K562 (cell line): Measurements from ENCODE around the gene MMEL1. TPM values are rescaled to one million over a fixed set of nuclear protein-coding genes. Genes with fewer than 3 reads are reported as not detected.

ENCODE experiments used
- CBFA2T2 ChIP-seq: fragments of 450-650 bp; conservative IDR thresholded peaks from 2 replicates; pipeline ENCODE4 v1.6.1; 2017; ENCODE audit warnings: mild to moderate bottlenecking
- GABPA ChIP-seq: fragments of 200-800 bp; sonication (Bioruptor generic); conservative IDR thresholded peaks from 2 replicates; pipeline ENCODE4 v1.6.1; 2016; ENCODE audit warnings: low read depth, missing genetic modification characterization, missing compliant biosample characterization
- HNRNPUL1 ChIP-seq: fragments of 200-400 bp; formaldehyde crosslinking; IDR thresholded peaks from 2 replicates; pipeline ENCODE4 v1.6.1; 2017; ENCODE audit warnings: low read length
- KLF6 ChIP-seq: fragments of 250-450 bp; sonication (Bioruptor Pico); IDR thresholded peaks from 2 replicates; pipeline ENCODE4 v1.4.0; 2020; ENCODE audit warnings: mild to moderate bottlenecking, moderate library complexity, borderline replicate concordance
- MAFG ChIP-seq: fragments of 450-650 bp; conservative IDR thresholded peaks from 2 replicates; pipeline ENCODE4 v1.6.1; 2016; ENCODE audit warnings: missing genetic modification characterization, missing compliant biosample characterization
- NCOR1 ChIP-seq: fragments of 450-650 bp; IDR thresholded peaks from 2 replicates; pipeline ENCODE4 v1.6.1; 2016; ENCODE audit warnings: mild to moderate bottlenecking, moderate library complexity
- NFRKB ChIP-seq: fragments of 450-650 bp; IDR thresholded peaks from 2 replicates; pipeline ENCODE4 v1.6.1; 2016; ENCODE audit warnings: low read depth
- NR4A1 ChIP-seq, 2 experiments: fragments of 250-450 bp in 1 of 2; fragments of 450-650 bp in 1 of 2; sonication (Bioruptor Pico) in 1 of 2; IDR thresholded peaks; 2 replicates each; pipeline versions ENCODE4 v1.4.0 to v1.6.1; 2016 to 2020; ENCODE audit warnings: mild to moderate bottlenecking in 2 of 2, missing compliant biosample characterization in 1 of 2, missing genetic modification characterization in 1 of 2, moderate library complexity in 1 of 2
- PHF20 ChIP-seq: fragments of 450-650 bp; IDR thresholded peaks from 2 replicates; pipeline ENCODE4 v1.6.1; 2018; ENCODE audit not compliant: partially characterized antibody
- PHF8 ChIP-seq: fragments of 200-600 bp; sonication (generic); IDR thresholded peaks from 2 replicates; pipeline ENCODE4 v1.6.1; 2012; ENCODE audit warnings: mixed run types, mild to moderate bottlenecking, inconsistent platforms, low read length, moderate library complexity, borderline replicate concordance
- PRPF4 ChIP-seq: fragments of 200-400 bp; formaldehyde crosslinking; IDR thresholded peaks from one replicate; pipeline ENCODE4 v1.6.1; 2017; ENCODE audit warnings: low read length, low read depth, mild to moderate bottlenecking; ENCODE audit not compliant: insufficient read depth, poor library complexity, severe bottlenecking
- SIN3B ChIP-seq: fragments of 450-650 bp; IDR thresholded peaks from 2 replicates; pipeline ENCODE4 v1.6.1; 2017; ENCODE audit warnings: low read depth, mild to moderate bottlenecking, moderate library complexity
- SMAD3 ChIP-seq: fragments of 450-650 bp; formaldehyde crosslinking; conservative IDR thresholded peaks from 2 replicates; pipeline ENCODE4 v1.4.0; 2020; ENCODE audit warnings: mild to moderate bottlenecking
- SMARCE1 ChIP-seq: fragments of 450-650 bp; IDR thresholded peaks from 2 replicates; pipeline ENCODE4 v1.7.1; 2016; ENCODE audit warnings: mild to moderate bottlenecking
- TGIF2 ChIP-seq: sonication (generic); formaldehyde crosslinking; IDR thresholded peaks from 2 replicates; pipeline ENCODE4 v1.8.1; 2022; ENCODE audit warnings: mild to moderate bottlenecking, missing genetic modification reagents, moderate library complexity
- ZNF354B ChIP-seq: fragments of 250-450 bp; sonication (Bioruptor Pico); IDR thresholded peaks from 2 replicates; pipeline ENCODE4 v1.4.0; 2020
- ZNF584 ChIP-seq: fragments of 200-800 bp; sonication (Bioruptor generic); IDR thresholded peaks from 2 replicates; pipeline ENCODE4 v1.6.1; 2016; ENCODE audit warnings: low read depth, mild to moderate bottlenecking, missing genetic modification characterization, missing compliant biosample characterization
- polyA plus RNA-seq, 8 experiments: library from polyadenylated mRNA; depleted of rRNA in 4 of 8; stranded (reverse) in 5 of 8; unstranded in 3 of 8; fragments of >200 nt; fragmentation: Nextera tagmentation in 2 of 8; fragmentation: Illumina TruSeq in 1 of 8; extraction: Ambion mirVana in 2 of 8; extraction: Trizol in 1 of 8; gene quantifications; 2 replicates each; pipeline versions ENCODE4 v1.2.1 to v1.2.3, GENCODE V29; 2011 to 2014; ENCODE audit warnings: inconsistent platforms in 1 of 8, missing spikeins in 1 of 8
- total RNA-seq, 7 experiments: library from RNA; depleted of rRNA in 6 of 7; stranded (reverse); fragments of >200 nt in 6 of 7; fragmentation: Illumina TruSeq in 2 of 7; extraction: Trizol in 2 of 7; gene quantifications; 2 replicates each; pipeline versions ENCODE4 v1.2.1 to v1.2.3, GENCODE V29; 2011 to 2021; ENCODE audit warnings: low replicate concordance in 1 of 7
- TF ChIP-seq, protein P1 (sequence below), 2 experiments: fragments of 450-650 bp; conservative IDR thresholded peaks; 2 replicates each; pipeline ENCODE4 v1.6.1; 2017; ENCODE audit warnings: mild to moderate bottlenecking in 2 of 2, moderate library complexity in 2 of 2
- TF ChIP-seq, protein P2 (sequence below): sonication (generic); formaldehyde crosslinking; IDR thresholded peaks from 2 replicates; pipeline ENCODE4 v1.5.0; 2020; ENCODE audit warnings: missing genetic modification reagents
- TF ChIP-seq, protein P3 (sequence below): fragments of 250-450 bp; sonication (Bioruptor Pico); IDR thresholded peaks from 2 replicates; pipeline ENCODE4 v1.5.0; 2020; ENCODE audit warnings: mild to moderate bottlenecking
- TF ChIP-seq, protein P4 (sequence below): fragments of 450-650 bp; formaldehyde crosslinking; IDR thresholded peaks from 2 replicates; pipeline ENCODE4 v1.4.0; 2020; ENCODE audit warnings: mild to moderate bottlenecking, mixed read lengths

MMEL1 gene
- total and polyA plus RNA-seq, 9 of the 15 experiments (the other 6 are each of a cell fraction or from before 2014, with no cell fraction given) = not detected

DNA sequence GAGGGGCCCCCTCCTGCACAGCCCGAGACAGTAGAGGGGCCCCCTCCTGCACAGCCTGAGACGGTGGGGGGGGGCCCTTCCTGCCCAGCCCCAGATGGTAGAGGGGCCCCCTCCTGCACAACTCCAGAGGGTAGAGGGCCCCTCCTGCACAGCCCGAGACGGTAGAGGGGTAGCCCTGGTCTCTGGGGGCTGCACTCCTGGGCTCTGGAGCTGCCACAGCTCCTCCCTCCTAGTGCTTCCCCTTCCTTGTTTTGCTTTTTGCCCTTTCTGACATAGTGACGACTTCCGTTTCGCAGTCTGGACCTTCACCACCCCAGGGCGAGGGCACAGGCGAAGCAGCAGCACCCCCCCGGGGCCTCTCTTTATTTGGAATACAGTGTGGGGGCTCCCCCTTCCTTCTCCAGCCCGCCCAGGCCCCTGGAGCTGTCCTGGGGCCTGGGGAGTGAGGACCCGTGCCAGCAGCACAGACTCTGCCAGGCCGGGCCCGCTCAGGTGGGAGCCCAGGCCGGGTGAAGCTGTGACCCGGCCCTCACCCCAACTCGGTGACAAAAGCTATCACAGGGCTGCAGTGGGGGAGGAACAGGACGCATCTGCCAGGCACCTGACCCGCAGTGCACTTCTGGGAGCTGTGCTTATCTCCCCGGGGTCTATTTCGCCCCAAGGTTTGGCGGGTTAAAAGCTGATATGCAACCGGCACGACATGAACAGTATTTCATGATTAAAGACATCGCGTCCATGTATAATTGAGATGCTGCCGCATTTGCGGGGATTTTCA lies 47.3 kb downstream of the MMEL1 start (continued):
- TF ChIP-seq, protein P1, sequence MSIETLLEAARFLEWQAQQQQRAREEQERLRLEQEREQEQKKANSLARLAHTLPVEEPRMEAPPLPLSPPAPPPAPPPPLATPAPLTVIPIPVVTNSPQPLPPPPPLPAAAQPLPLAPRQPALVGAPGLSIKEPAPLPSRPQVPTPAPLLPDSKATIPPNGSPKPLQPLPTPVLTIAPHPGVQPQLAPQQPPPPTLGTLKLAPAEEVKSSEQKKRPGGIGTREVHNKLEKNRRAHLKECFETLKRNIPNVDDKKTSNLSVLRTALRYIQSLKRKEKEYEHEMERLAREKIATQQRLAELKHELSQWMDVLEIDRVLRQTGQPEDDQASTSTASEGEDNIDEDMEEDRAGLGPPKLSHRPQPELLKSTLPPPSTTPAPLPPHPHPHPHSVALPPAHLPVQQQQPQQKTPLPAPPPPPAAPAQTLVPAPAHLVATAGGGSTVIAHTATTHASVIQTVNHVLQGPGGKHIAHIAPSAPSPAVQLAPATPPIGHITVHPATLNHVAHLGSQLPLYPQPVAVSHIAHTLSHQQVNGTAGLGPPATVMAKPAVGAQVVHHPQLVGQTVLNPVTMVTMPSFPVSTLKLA (conservative IDR thresholded peaks at IDR 0.05) = peak in 1 of 2 experiments; percentile 61; a peak in 3 of 4 replicates
- TF ChIP-seq PHF20 (peak; percentile 69), SIN3B (peak; percentile 51; the same call in 1 of the 2 replicates), HNRNPUL1 (no peak), PRPF4 (no peak), MAFG (tag) (no peak), SMAD3 (CRISPR knock-in tag) (peak; percentile 66; the same call in 1 of the 2 replicates), SMARCE1 (peak; percentile 81), NR4A1 (CRISPR knock-in tag; IDR thresholded peaks at IDR 0.05) (peak; percentile 46; the same call in 1 of the 2 replicates), NR4A1 (tag; IDR thresholded peaks at IDR 0.05) (no peak), NFRKB (peak; percentile 64; the same call in 1 of the 2 replicates), TGIF2 (CRISPR knock-in tag) (peak; percentile 82; the same call in 1 of the 2 replicates), CBFA2T2 (peak; percentile 94), ZNF354B (peak; percentile 18; the same call in 1 of the 2 replicates), KLF6 (CRISPR knock-in tag) (0 out of 2 replicates have a peak, but pooled peaks have one; percentile 14), NCOR1 (peak; percentile 93), PHF8 (peak; percentile 7; the same call in 1 of the 2 replicates), ZNF584 (CRISPR knock-in tag) (no peak), GABPA (tag) (peak; percentile 82)
- TF ChIP-seq, protein P2, sequence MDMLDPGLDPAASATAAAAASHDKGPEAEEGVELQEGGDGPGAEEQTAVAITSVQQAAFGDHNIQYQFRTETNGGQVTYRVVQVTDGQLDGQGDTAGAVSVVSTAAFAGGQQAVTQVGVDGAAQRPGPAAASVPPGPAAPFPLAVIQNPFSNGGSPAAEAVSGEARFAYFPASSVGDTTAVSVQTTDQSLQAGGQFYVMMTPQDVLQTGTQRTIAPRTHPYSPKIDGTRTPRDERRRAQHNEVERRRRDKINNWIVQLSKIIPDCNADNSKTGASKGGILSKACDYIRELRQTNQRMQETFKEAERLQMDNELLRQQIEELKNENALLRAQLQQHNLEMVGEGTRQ (CRISPR knock-in tag) = peak; percentile 56
- TF ChIP-seq, protein P3, sequence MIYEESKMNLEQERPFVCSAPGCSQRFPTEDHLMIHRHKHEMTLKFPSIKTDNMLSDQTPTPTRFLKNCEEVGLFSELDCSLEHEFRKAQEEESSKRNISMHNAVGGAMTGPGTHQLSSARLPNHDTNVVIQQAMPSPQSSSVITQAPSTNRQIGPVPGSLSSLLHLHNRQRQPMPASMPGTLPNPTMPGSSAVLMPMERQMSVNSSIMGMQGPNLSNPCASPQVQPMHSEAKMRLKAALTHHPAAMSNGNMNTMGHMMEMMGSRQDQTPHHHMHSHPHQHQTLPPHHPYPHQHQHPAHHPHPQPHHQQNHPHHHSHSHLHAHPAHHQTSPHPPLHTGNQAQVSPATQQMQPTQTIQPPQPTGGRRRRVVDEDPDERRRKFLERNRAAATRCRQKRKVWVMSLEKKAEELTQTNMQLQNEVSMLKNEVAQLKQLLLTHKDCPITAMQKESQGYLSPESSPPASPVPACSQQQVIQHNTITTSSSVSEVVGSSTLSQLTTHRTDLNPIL = 0 out of 2 replicates have a peak, but pooled peaks have one; percentile 62
- TF ChIP-seq, protein P4, sequence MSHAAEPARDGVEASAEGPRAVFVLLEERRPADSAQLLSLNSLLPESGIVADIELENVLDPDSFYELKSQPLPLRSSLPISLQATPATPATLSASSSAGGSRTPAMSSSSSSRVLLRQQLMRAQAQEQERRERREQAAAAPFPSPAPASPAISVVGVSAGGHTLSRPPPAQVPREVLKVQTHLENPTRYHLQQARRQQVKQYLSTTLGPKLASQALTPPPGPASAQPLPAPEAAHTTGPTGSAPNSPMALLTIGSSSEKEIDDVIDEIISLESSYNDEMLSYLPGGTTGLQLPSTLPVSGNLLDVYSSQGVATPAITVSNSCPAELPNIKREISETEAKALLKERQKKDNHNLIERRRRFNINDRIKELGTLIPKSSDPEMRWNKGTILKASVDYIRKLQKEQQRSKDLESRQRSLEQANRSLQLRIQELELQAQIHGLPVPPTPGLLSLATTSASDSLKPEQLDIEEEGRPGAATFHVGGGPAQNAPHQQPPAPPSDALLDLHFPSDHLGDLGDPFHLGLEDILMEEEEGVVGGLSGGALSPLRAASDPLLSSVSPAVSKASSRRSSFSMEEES = peak; percentile 19
